OCI-LY7 (cell line): Measurements from ENCODE around the gene ZKSCAN4. TPM values are rescaled to one million over a fixed set of nuclear protein-coding genes. Genes with fewer than 3 reads are reported as not detected.

Experiments used
- BruUV-seq: library from RNA; stranded (reverse); fragments of 400-500 nt; replicated peaks from 2 replicates; lab custom pipeline; 2021; lab: Mats Ljungman, UMichigan
- CTCF ChIA-PET: fragments of 300-600 bp; sonication (Branson Sonifier 250); formaldehyde crosslinking; loops from one replicate; lab custom pipeline; 2022; ENCODE audit warnings: antibody characterized with exemption; ENCODE audit not compliant: unreplicated experiment; lab: Charles Lee
- POLR2A ChIA-PET: fragments of 300-600 bp; sonication (Branson Sonifier 250); formaldehyde crosslinking; loops from one replicate; lab custom pipeline; 2022; ENCODE audit warnings: antibody characterized with exemption; lab: Charles Lee
- DNase-seq: peaks from one replicate; pipeline ENCODE4 v3.0.0-alpha.2; 2015; ENCODE audit warnings: low spot score
- H2AFZ ChIP-seq: fragments of 200-600 bp; sonication (generic), shearing (Covaris generic); 2 replicates; pipeline ENCODE4 v1.6.1; 2014; ENCODE audit warnings: mild to moderate bottlenecking, antibody characterized with exemption, low read length, moderate library complexity
- H3K27ac ChIP-seq: fragments of 200-600 bp; sonication (generic); 2 replicates; pipeline ENCODE4 v1.5.1; 2014; ENCODE audit warnings: mixed run types, low read depth, mild to moderate bottlenecking, moderate library complexity, low read length, inconsistent platforms; ENCODE audit not compliant: poor library complexity, severe bottlenecking
- H3K36me3 ChIP-seq: fragments of 200-600 bp; sonication (generic); 2 replicates; pipeline ENCODE4 v1.6.1; 2014; ENCODE audit warnings: mild to moderate bottlenecking, antibody characterized with exemption, low read length, moderate library complexity, mixed read lengths; ENCODE audit not compliant: insufficient read depth
- H3K4me1 ChIP-seq: fragments of 200-600 bp; sonication (generic); 2 replicates; pipeline ENCODE4 v1.5.1; 2014; ENCODE audit warnings: mild to moderate bottlenecking, low read length; ENCODE audit not compliant: insufficient read depth, poor library complexity, severe bottlenecking
- H3K4me2 ChIP-seq: fragments of 200-600 bp; sonication (generic); 2 replicates; pipeline ENCODE4 v1.6.1; 2014; ENCODE audit warnings: mild to moderate bottlenecking, low read length
- H3K4me3 ChIP-seq: fragments of 200-600 bp; sonication (generic); 2 replicates; pipeline ENCODE4 v1.5.1; 2014; ENCODE audit warnings: mild to moderate bottlenecking, low read depth, low read length; ENCODE audit not compliant: poor library complexity, severe bottlenecking
- H3K79me2 ChIP-seq: fragments of 200-600 bp; sonication (generic); 2 replicates; pipeline ENCODE4 v1.6.1; 2016; ENCODE audit warnings: low read depth, mild to moderate bottlenecking, low read length, moderate library complexity, mixed read lengths; ENCODE audit not compliant: insufficient read depth
- H3K9me2 ChIP-seq: fragments of 200-600 bp; sonication (generic); 2 replicates; pipeline ENCODE4 v1.6.1; 2016; ENCODE audit warnings: mild to moderate bottlenecking, low read length, mixed read lengths; ENCODE audit not compliant: insufficient read depth
- H3K9me3 ChIP-seq: fragments of 200-600 bp; sonication (generic); 2 replicates; pipeline ENCODE4 v1.6.1; 2014; ENCODE audit warnings: mild to moderate bottlenecking, mixed run types, low read length, mixed read lengths
- H4K20me1 ChIP-seq: fragments of 200-600 bp; sonication (generic); 2 replicates; pipeline ENCODE4 v1.6.1; 2014; ENCODE audit warnings: mild to moderate bottlenecking, antibody characterized with exemption, low read length, moderate library complexity, mixed read lengths; ENCODE audit not compliant: insufficient read depth
- EZH2phosphoT487 ChIP-seq: fragments of 200-600 bp; sonication (generic); IDR thresholded peaks from 2 replicates; pipeline ENCODE4 v1.6.1; 2018; ENCODE audit warnings: low read depth, borderline replicate concordance, mild to moderate bottlenecking, mixed run types, antibody characterized with exemption, low read length, moderate library complexity, mixed read lengths
- intact Hi-C: fragments of 100-400 bp; cut with micrococcal nuclease; formaldehyde crosslinking; loops from one replicate; pipeline ENCODE4 v1.10.0; 2022; ENCODE audit not compliant: unreplicated experiment
- total RNA-seq, 2 experiments: library from RNA; depleted of rRNA in 1 of 2; stranded (reverse); fragments of >200 nt in 1 of 2; shearing (Covaris generic) in 1 of 2; gene quantifications; 2 replicates each; pipeline ENCODE4 v1.2.3, GENCODE V29; 2014 to 2022
- TF ChIP-seq, protein P1 (sequence below): fragments of 200-600 bp; sonication (generic); conservative IDR thresholded peaks from 2 replicates; pipeline ENCODE4 v1.5.1; 2014; ENCODE audit warnings: mild to moderate bottlenecking, antibody characterized with exemption, low read length, moderate library complexity, mixed read lengths

The ZKSCAN4 gene
- total RNA-seq, 2 experiments from 2014 or later, result 6.9 to 7.9 TPM

DNA sequence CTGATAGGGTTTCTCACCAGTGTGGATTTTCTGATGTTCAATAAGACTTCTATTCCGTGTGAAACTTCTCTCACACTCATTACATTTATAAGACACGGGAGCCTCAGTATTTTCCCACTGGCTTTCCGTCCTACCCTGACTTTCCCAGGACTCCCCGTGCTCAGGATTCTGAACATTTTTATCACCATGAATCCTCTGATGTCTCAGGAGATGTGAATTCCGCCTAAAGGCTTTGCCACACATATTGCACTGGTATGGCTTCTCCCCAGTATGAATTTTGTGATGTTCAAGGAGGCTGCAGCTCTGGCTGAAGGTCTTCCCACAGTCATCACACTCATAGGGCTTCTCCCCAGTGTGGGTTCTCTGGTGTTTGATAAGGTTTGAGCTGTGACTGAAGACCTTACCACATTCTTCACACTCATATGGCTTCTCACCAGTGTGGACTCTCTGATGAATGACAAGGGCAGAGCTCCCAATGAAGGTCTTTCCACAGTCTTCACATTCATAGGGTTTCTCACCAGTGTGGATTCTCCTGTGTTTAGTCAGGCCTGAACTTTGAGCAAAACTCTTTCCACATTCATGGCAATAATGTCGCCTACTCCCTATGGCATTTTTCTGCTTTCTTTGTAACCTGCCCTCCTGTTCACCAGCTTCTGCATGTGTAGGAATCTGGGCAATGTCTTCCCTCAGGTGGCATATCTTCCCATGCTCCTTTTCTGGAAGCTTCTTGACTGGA, 6.7 kb downstream of the ZKSCAN4 start:
- Histone ChIP-seq H3K27ac (no peak overlapping the region), H3K79me2 (peaks cover under 1% of the 10 kb centered on the region; the same call in 1 of the 2 replicates), H4K20me1 (no peaks in the 10 kb centered on the region), H3K9me2 (no peaks in the 10 kb centered on the region), H3K4me3 (no peak overlapping the region), H3K9me3 (no peaks in the 10 kb centered on the region), H3K36me3 (peaks cover 60% of the 10 kb centered on the region), H3K4me1 (no peaks in the 10 kb centered on the region), H2AFZ (no peak overlapping the region), H3K4me2 (no peak overlapping the region)
- intact Hi-C loops, result no loop called here
- TF ChIP-seq EZH2phosphoT487, result no peak
- TF ChIP-seq, protein P1, sequence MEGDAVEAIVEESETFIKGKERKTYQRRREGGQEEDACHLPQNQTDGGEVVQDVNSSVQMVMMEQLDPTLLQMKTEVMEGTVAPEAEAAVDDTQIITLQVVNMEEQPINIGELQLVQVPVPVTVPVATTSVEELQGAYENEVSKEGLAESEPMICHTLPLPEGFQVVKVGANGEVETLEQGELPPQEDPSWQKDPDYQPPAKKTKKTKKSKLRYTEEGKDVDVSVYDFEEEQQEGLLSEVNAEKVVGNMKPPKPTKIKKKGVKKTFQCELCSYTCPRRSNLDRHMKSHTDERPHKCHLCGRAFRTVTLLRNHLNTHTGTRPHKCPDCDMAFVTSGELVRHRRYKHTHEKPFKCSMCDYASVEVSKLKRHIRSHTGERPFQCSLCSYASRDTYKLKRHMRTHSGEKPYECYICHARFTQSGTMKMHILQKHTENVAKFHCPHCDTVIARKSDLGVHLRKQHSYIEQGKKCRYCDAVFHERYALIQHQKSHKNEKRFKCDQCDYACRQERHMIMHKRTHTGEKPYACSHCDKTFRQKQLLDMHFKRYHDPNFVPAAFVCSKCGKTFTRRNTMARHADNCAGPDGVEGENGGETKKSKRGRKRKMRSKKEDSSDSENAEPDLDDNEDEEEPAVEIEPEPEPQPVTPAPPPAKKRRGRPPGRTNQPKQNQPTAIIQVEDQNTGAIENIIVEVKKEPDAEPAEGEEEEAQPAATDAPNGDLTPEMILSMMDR, result no peak
- DNase-seq, result no peak
- ChIA-PET POLR2A (no interaction called here), CTCF (no interaction called here)
- TSS peak; percentile 27 for BruUV-seq

DNA sequence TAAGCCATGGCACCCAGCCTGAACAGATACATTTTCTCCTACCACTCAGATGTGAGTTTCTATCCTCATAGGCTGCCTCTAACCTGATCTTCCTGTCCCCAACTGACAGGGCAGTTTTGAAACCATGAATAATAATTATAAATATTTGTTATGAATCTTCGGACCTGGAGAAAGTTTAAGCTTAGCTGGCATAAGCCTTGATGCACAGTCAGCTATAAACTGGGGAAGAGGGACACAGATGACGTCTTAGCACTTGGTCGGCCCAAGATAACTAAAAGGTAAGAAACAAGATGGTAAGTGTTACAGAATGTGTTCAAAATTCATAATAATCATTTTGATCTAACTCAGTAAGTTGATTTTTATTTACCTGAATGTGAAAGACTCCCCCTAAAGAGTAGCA, 8.1 kb downstream of the ZKSCAN4 start:
- Histone ChIP-seq H3K9me3 (no peaks in the 10 kb centered on the region), H3K4me2 (no peak overlapping the region), H4K20me1 (no peaks in the 10 kb centered on the region), H3K4me1 (no peaks in the 10 kb centered on the region), H3K4me3 (no peak overlapping the region), H2AFZ (no peak overlapping the region), H3K79me2 (no peaks in the 10 kb centered on the region), H3K9me2 (no peaks in the 10 kb centered on the region), H3K27ac (no peak overlapping the region), H3K36me3 (peaks cover 53% of the 10 kb centered on the region)
- CTCF ChIA-PET, result no interaction called here
- BruUV-seq, result no TSS peak
- no peak for TF ChIP-seq EZH2phosphoT487
- TF ChIP-seq, protein P1, result no peak
- POLR2A ChIA-PET, result no interaction called here
- no peak for DNase-seq
- intact Hi-C loops, result no loop called here

DNA sequence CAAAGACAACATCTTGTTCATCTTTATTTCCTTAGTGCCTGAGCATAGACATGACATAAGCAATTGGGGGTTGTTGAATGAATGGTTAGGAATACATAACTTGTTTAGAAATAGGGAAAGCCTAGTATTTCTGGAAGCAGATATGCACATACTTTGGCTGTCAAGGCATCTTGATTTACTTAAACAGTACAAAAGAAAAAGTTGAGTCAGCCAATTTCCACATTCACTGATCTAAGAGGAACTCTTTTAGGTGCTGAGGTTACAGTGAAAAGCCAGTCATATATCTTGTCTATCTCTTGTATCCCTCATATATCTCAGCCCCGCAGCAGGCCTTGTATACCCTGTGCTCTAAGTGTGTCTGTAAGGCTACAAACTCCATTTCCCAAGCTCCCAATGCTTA, 11.6 kb downstream of the ZKSCAN4 start:
- no peaks in the 10 kb centered on the region for H4K20me1 ChIP-seq
- no peaks in the 10 kb centered on the region for H3K4me1 ChIP-seq
- POLR2A ChIA-PET, result interaction anchor here (0.9 kb wide), 1 partner anchor 14 kb away, joined by 3 read pairs; no protein-coding TSS in a partner anchor
- no peaks in the 10 kb centered on the region for H3K9me2 ChIP-seq
- CTCF ChIA-PET, result no interaction called here
- no peak for DNase-seq
- TF ChIP-seq EZH2phosphoT487, result no peak
- TF ChIP-seq, protein P1, result no peak
- H3K27ac ChIP-seq, result no peak overlapping the region
- intact Hi-C loops, result no loop called here
- no peaks in the 10 kb centered on the region for H3K79me2 ChIP-seq
- H3K4me2 ChIP-seq, result no peak overlapping the region
- no peak overlapping the region for H2AFZ ChIP-seq
- H3K4me3 ChIP-seq, result no peak overlapping the region
- H3K36me3 ChIP-seq, result peaks cover 21% of the 10 kb centered on the region
- no TSS peak for BruUV-seq
- no peaks in the 10 kb centered on the region for H3K9me3 ChIP-seq
